ENCODE measurements around the gene SSRP1. TPM values are rescaled to one million over a fixed set of nuclear protein-coding genes. Genes with fewer than 3 reads are reported as not detected.

The SSRP1 gene
- total and polyA plus RNA-seq, 2 of the 4 experiments (the other 2 are of a cell fraction): 106 to 146 TPM

DNA sequence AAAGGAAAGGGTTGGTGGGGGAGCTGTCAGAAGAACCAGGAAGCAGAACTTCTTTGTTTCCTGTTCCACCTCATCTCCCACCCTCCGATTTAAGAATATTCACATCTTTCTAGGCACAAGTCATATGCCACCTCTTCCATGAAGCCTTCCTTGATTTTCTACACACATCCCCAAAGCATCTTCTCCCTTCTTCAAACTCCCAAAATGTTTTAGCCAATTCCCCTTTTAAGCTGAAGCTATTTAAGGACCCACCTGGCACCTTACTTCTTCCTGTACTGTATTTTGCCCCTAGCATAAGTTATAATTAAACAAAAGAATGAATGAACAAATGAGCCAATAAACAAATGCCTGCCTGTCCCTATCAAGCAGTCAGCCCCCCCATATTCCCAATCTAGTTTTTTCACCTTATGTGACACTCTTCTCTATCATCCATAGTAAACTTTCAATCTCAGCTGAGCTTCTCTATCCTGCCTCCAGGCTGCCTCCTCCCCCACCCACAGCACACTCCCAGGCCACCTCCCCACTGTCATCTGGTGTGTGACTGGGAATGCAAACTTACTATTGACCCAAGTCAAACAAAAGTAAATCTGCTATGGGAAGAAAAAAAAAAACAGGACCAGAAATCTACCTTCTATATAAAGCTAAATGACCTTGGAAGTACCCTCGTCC lies 14.8 kb downstream of the SSRP1 start:
- dilution Hi-C loops (cut with HindIII; ENCODE audit: low sequenced_read_pairs, unreplicated experiment) (no loop called here), intact Hi-C loops (cut with micrococcal nuclease) (no loop called here), in situ Hi-C loops (cut with MboI; ENCODE audit: low sequenced_read_pairs) (no loop called here)
- ChIA-PET CTCF (interaction anchor here (1.7 kb wide), 1 partner anchor 71 kb away, joined by 4 read pairs; no protein-coding TSS in a partner anchor), POLR2A (ENCODE audit: unreplicated experiment) (interaction anchor here (3.0 kb wide), 1 partner anchor 9 kb away, joined by 16 read pairs; no protein-coding TSS in a partner anchor)
- Histone ChIP-seq H2BK120ac (ENCODE audit: low read depth, low read length) (no peak overlapping the region), H2BK15ac (ENCODE audit: low read depth, low read length) (no peak overlapping the region), H3K9ac (ENCODE audit: low read depth, low read length) (no peak overlapping the region; the same call in 1 of the 2 replicates), H3K9me1 (ENCODE audit: insufficient read depth, low read length) (peaks cover 39% of the 10 kb centered on the region), H2BK20ac (ENCODE audit: low read depth, low read length) (no peak overlapping the region), H4K5ac (ENCODE audit: low read depth, low read length) (no peak overlapping the region), H3K79me1 (ENCODE audit: low read depth in 1 of 2, low read length in 2 of 2) (peaks cover 29 to 73% of the 10 kb centered on the region in 2 experiments), H2AFZ (replicated peaks; ENCODE audit: low read length, poor library complexity) (no peak overlapping the region), H4K8ac (ENCODE audit: low read depth in 2 of 2, low read length in 2 of 2) (no peak overlapping the region; a peak in 1 of 4 replicates), H3K4me1 (ENCODE audit: control insufficient read depth, insufficient read depth, low read length) (peaks cover 32% of the 10 kb centered on the region), H3K36me3 (ENCODE audit: control insufficient read depth, insufficient read depth, low read length) (peaks cover 47% of the 10 kb centered on the region), H4K91ac (ENCODE audit: insufficient read depth, low read depth, low read length) (no peak overlapping the region), H4K20me1 (ENCODE audit: insufficient read depth, low read length) (peaks cover 66% of the 10 kb centered on the region), H3K27ac (ENCODE audit: insufficient read depth, low read length) (no peak overlapping the region), H3K14ac (replicated peaks; ENCODE audit: low read depth, low read length) (no peak overlapping the region; the same call in none of the 2 replicates), H2BK5ac (ENCODE audit: low read depth, low read length, poor library complexity, severe bottlenecking) (no peak overlapping the region), H3K4ac (ENCODE audit: low read depth, low read length) (no peak overlapping the region), H3K23ac (ENCODE audit: low read depth, low read length) (peak overlapping the region; percentile 38; the same call in 1 of the 2 replicates), H2AK5ac (ENCODE audit: low read depth, low read length) (0 out of 2 replicates have a peak overlapping the region, but pooled peaks have one; percentile 94), H2AK9ac (replicated peaks; ENCODE audit: low read depth, low read length, poor library complexity) (no peak overlapping the region), H3K9me3 (ENCODE audit: control insufficient read depth, insufficient read depth, low read length) (no peaks in the 10 kb centered on the region), H3K56ac (ENCODE audit: extremely low read depth, insufficient read depth, low read length) (no peak overlapping the region), H3K18ac (ENCODE audit: low read depth, low read length) (no peak overlapping the region), H3K4me2 (ENCODE audit: low read depth, low read length) (peak overlapping the region; percentile 71), H3K4me3 (ENCODE audit: insufficient read depth, low read depth, low read length) (no peak overlapping the region), H3K27me3 (ENCODE audit: control insufficient read depth, insufficient read depth, low read length) (no peaks in the 10 kb centered on the region)
- no TSS peak for BruUV-seq (replicated peaks)
- DNase-seq: no peak
- TF ChIP-seq NFE2L2 (IDR thresholded peaks at IDR 0.05; ENCODE audit: low read depth, low read length) (no peak), MAZ (IDR thresholded peaks at IDR 0.05; ENCODE audit: borderline replicate concordance, low read depth, low read length) (no peak), CEBPB (IDR thresholded peaks at IDR 0.05; ENCODE audit: low read depth, low read length) (no peak), BHLHE40 (IDR thresholded peaks at IDR 0.05; ENCODE audit: low read depth, low read length) (no peak), RFX5 (IDR thresholded peaks at IDR 0.05; ENCODE audit: low read depth, low read length) (no peak), RCOR1 (IDR thresholded peaks at IDR 0.05; ENCODE audit: insufficient replicate concordance, low read length) (no peak), POLR2A (IDR thresholded peaks at IDR 0.05; ENCODE audit: low read depth, low read length) (no peak), CHD1 (IDR thresholded peaks at IDR 0.05; ENCODE audit: low read depth, low read length) (no peak)
- TF ChIP-seq, protein P1, sequence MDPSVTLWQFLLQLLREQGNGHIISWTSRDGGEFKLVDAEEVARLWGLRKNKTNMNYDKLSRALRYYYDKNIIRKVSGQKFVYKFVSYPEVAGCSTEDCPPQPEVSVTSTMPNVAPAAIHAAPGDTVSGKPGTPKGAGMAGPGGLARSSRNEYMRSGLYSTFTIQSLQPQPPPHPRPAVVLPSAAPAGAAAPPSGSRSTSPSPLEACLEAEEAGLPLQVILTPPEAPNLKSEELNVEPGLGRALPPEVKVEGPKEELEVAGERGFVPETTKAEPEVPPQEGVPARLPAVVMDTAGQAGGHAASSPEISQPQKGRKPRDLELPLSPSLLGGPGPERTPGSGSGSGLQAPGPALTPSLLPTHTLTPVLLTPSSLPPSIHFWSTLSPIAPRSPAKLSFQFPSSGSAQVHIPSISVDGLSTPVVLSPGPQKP (IDR thresholded peaks at IDR 0.05; ENCODE audit: borderline replicate concordance, low read depth, low read length): no peak
- TF ChIP-seq, protein P2, sequence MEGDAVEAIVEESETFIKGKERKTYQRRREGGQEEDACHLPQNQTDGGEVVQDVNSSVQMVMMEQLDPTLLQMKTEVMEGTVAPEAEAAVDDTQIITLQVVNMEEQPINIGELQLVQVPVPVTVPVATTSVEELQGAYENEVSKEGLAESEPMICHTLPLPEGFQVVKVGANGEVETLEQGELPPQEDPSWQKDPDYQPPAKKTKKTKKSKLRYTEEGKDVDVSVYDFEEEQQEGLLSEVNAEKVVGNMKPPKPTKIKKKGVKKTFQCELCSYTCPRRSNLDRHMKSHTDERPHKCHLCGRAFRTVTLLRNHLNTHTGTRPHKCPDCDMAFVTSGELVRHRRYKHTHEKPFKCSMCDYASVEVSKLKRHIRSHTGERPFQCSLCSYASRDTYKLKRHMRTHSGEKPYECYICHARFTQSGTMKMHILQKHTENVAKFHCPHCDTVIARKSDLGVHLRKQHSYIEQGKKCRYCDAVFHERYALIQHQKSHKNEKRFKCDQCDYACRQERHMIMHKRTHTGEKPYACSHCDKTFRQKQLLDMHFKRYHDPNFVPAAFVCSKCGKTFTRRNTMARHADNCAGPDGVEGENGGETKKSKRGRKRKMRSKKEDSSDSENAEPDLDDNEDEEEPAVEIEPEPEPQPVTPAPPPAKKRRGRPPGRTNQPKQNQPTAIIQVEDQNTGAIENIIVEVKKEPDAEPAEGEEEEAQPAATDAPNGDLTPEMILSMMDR (conservative IDR thresholded peaks at IDR 0.05; ENCODE audit: low read depth, low read length): no peak
- ATAC-seq (ENCODE audit: low read depth): no peak
- WGBS, 2 experiments (ENCODE audit: extremely low coverage in 2 of 2, insufficient read length in 1 of 2): 100% methylated on average over 1 of the region's 2 CpGs; no CpG with 5 or more reads in 1 of the 2 experiments
